Kidney epithelial cell (primary cell): ENCODE results near the gene TM2D3. TPM values are rescaled to one million over a fixed set of nuclear protein-coding genes. Genes with fewer than 3 reads are reported as not detected.

Source experiments
- DNase-seq: peaks from one replicate; pipeline ENCODE4 v3.0.0-alpha.2; 2010; ENCODE audit warnings: low read depth
- H3K27me3 ChIP-seq: 2 replicates; pipeline ENCODE4 v1.6.0; 2011; ENCODE audit warnings: low read length; ENCODE audit not compliant: control insufficient read depth, insufficient read depth
- H3K36me3 ChIP-seq: 2 replicates; pipeline ENCODE4 v1.5.1; 2011; ENCODE audit warnings: low read length; ENCODE audit not compliant: control insufficient read depth, insufficient read depth
- H3K4me3 ChIP-seq: 2 replicates; pipeline ENCODE4 v1.5.1; 2011; ENCODE audit warnings: low read depth, mild to moderate bottlenecking, control low read depth, low read length
- CTCF ChIP-seq: IDR thresholded peaks from 2 replicates; pipeline ENCODE4 v1.5.1; 2011; ENCODE audit warnings: mild to moderate bottlenecking, moderate library complexity, low read length, control low read depth, inconsistent platforms; ENCODE audit not compliant: insufficient read depth, poor library complexity, severe bottlenecking
- total RNA-seq: library from RNA; depleted of rRNA; stranded (reverse); fragments of >200 nt; gene quantifications from 2 replicates; pipeline ENCODE4 v1.2.3, GENCODE V29; 2015

Gene TM2D3
- total RNA-seq, 1 donor from 2014 or later: 30.0 TPM

- peaks cover 7% of the 10 kb centered on the region for H3K27me3 ChIP-seq
- H3K36me3 ChIP-seq: no peaks in the 10 kb centered on the region
- no peak for TF ChIP-seq CTCF
- no peak for DNase-seq
- no peak overlapping the region for H3K4me3 ChIP-seq
Observed at GRCh38 chr15:101618076-101618475, 34.1 kb downstream of the TM2D3 start.

- no peak for TF ChIP-seq CTCF
- DNase-seq: no peak
- Histone ChIP-seq H3K4me3 (no peak overlapping the region), H3K27me3 (peaks cover 10% of the 10 kb centered on the region), H3K36me3 (no peaks in the 10 kb centered on the region)
Observed at GRCh38 chr15:101617390-101617965, 34.7 kb downstream of the TM2D3 start.

- no peak for DNase-seq
- Histone ChIP-seq H3K36me3 (no peaks in the 10 kb centered on the region), H3K27me3 (peaks cover 10% of the 10 kb centered on the region), H3K4me3 (no peak overlapping the region)
- no peak for TF ChIP-seq CTCF
Observed at GRCh38 chr15:101615986-101616848, 36.0 kb downstream of the TM2D3 start.

- no peak for TF ChIP-seq CTCF
- no peak overlapping the region for H3K4me3 ChIP-seq
- DNase-seq: no peak
- peaks cover 10% of the 10 kb centered on the region for H3K27me3 ChIP-seq
- H3K36me3 ChIP-seq: no peaks in the 10 kb centered on the region
Observed at GRCh38 chr15:101615414-101615985, 36.7 kb downstream of the TM2D3 start.

- Histone ChIP-seq H3K36me3 (no peaks in the 10 kb centered on the region), H3K4me3 (no peak overlapping the region), H3K27me3 (peaks cover 10% of the 10 kb centered on the region)
- no peak for TF ChIP-seq CTCF
- DNase-seq: no peak
Observed at GRCh38 chr15:101614761-101615160, 37.4 kb downstream of the TM2D3 start.
